Measurements from ENCODE around the gene IL1RAPL2. TPM values are rescaled to one million over a fixed set of nuclear protein-coding genes. Genes with fewer than 3 reads are reported as not detected.

The IL1RAPL2 gene
- total RNA-seq, 1 donor from 2014 or later: not detected

- no peaks in the 10 kb centered on the region for H3K36me3 Mint-ChIP-seq
- no peak overlapping the region for H3K4me3 Mint-ChIP-seq
Measured at GRCh38 chrX:105179644-105180043, 613.6 kb downstream of the IL1RAPL2 start.

GRCh38 chrX:105189093-105189492 lies 623.1 kb downstream of the IL1RAPL2 start:
- Mint-ChIP-seq H3K4me1 (peaks cover 6% of the 10 kb centered on the region), H3K9me3 (no peaks in the 10 kb centered on the region), H3K27me3 (ENCODE audit: insufficient read depth, low read depth) (peaks cover 2% of the 10 kb centered on the region), H3K27ac (no peak overlapping the region), H3K36me3 (no peaks in the 10 kb centered on the region), H3K4me3 (no peak overlapping the region)
- H2AFZ ChIP-seq (replicated peaks): no peak overlapping the region
- no peak overlapping the region for H3K4me3 ChIP-seq
- no peaks in the 10 kb centered on the region for H3F3A ChIP-seq (ENCODE audit: low read depth)
- no peaks in the 10 kb centered on the region for H3K4me1 ChIP-seq
- no peak for DNase-seq (ENCODE audit: low spot score)
- TF ChIP-seq EZH2phosphoT487 (IDR thresholded peaks at IDR 0.05): no peak
- no peak for TF ChIP-seq EZH2 (IDR thresholded peaks at IDR 0.05)
- no peak for TF ChIP-seq CTCF (IDR thresholded peaks at IDR 0.05)
- no peaks in the 10 kb centered on the region for H3K36me3 ChIP-seq
- H3K9ac ChIP-seq: no peak overlapping the region
- no peaks in the 10 kb centered on the region for H4K20me1 ChIP-seq (ENCODE audit: low read depth)
- H3K27me3 ChIP-seq: no peaks in the 10 kb centered on the region
- H3K4me2 ChIP-seq: no peak overlapping the region
- no peaks in the 10 kb centered on the region for H3K79me2 ChIP-seq (ENCODE audit: low read depth)
- no peaks in the 10 kb centered on the region for H3K9me3 ChIP-seq (ENCODE audit: low read depth)
- H3K27ac ChIP-seq: no peak overlapping the region

More at GRCh38 chrX:105179644-105180043, 613.6 kb downstream of the IL1RAPL2 start:
- TF ChIP-seq CTCF (IDR thresholded peaks at IDR 0.05): no peak
- TF ChIP-seq EZH2phosphoT487 (IDR thresholded peaks at IDR 0.05): no peak
- Mint-ChIP-seq H3K27me3 (ENCODE audit: insufficient read depth, low read depth) (no peaks in the 10 kb centered on the region), H3K27ac (no peak overlapping the region), H3K9me3 (peaks cover 18% of the 10 kb centered on the region), H3K4me1 (no peaks in the 10 kb centered on the region)
- no peaks in the 10 kb centered on the region for H3K27me3 ChIP-seq
- no peaks in the 10 kb centered on the region for H3F3A ChIP-seq (ENCODE audit: low read depth)
- no peaks in the 10 kb centered on the region for H3K9me3 ChIP-seq (ENCODE audit: low read depth)
- no peak overlapping the region for H3K4me3 ChIP-seq
- DNase-seq (ENCODE audit: low spot score): no peak
- H3K9ac ChIP-seq: no peak overlapping the region
- H3K27ac ChIP-seq: no peak overlapping the region
- no peaks in the 10 kb centered on the region for H3K36me3 ChIP-seq
- H3K4me1 ChIP-seq: no peaks in the 10 kb centered on the region
- no peaks in the 10 kb centered on the region for H4K20me1 ChIP-seq (ENCODE audit: low read depth)
- H2AFZ ChIP-seq (replicated peaks): no peak overlapping the region
- H3K4me2 ChIP-seq: no peak overlapping the region
- no peaks in the 10 kb centered on the region for H3K79me2 ChIP-seq (ENCODE audit: low read depth)

- no peaks in the 10 kb centered on the region for H3K36me3 Mint-ChIP-seq
- H3K4me1 ChIP-seq: no peaks in the 10 kb centered on the region
- no peaks in the 10 kb centered on the region for H3K27me3 ChIP-seq
- H3K4me3 Mint-ChIP-seq: no peak overlapping the region
- TF ChIP-seq EZH2 (IDR thresholded peaks at IDR 0.05): no peak
- TF ChIP-seq CTCF (IDR thresholded peaks at IDR 0.05): peak; percentile 81
- peaks cover 2% of the 10 kb centered on the region for H3K27me3 Mint-ChIP-seq (ENCODE audit: insufficient read depth, low read depth)
- H3K4me2 ChIP-seq: no peak overlapping the region
- H3K4me3 ChIP-seq: no peak overlapping the region
- no peaks in the 10 kb centered on the region for H3K79me2 ChIP-seq (ENCODE audit: low read depth)
- no peak overlapping the region for H3K9ac ChIP-seq
- no peaks in the 10 kb centered on the region for H3F3A ChIP-seq (ENCODE audit: low read depth)
- H3K27ac ChIP-seq: no peak overlapping the region
- DNase-seq (ENCODE audit: low spot score): peak; percentile 10
- no peaks in the 10 kb centered on the region for H4K20me1 ChIP-seq (ENCODE audit: low read depth)
- no peak overlapping the region for H2AFZ ChIP-seq (replicated peaks)
- peaks cover 6% of the 10 kb centered on the region for H3K4me1 Mint-ChIP-seq
- H3K36me3 ChIP-seq: no peaks in the 10 kb centered on the region
- no peaks in the 10 kb centered on the region for H3K9me3 ChIP-seq (ENCODE audit: low read depth)
- no peak overlapping the region for H3K27ac Mint-ChIP-seq
- H3K9me3 Mint-ChIP-seq: no peaks in the 10 kb centered on the region
Measured at GRCh38 chrX:105190252-105190853, 624.4 kb downstream of the IL1RAPL2 start.

Measured in neural progenitor cell (in vitro differentiated cells).